ENCODE measurements around the gene ARSH.

DNA sequence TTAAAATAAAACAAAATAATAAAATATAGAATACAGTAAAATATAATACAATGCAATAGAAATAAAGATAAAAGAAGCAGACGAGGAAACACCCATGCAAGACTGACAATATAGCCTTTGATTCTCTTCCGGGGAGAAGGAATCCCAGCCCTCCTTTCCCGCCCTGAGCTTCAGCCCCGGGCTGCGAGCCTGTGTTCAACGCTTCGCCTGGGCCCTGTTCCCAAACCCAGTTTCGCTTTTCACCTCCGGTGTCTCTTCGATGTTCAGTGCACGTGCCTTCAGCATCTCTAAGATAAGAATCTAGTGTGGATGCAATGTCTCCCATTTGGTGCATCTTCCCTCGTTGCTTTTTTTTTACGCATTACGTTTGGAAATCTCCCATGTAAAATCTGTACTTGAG lies 38.8 kb upstream of the ARSH start:
- TF ChIP-seq, protein P1, sequence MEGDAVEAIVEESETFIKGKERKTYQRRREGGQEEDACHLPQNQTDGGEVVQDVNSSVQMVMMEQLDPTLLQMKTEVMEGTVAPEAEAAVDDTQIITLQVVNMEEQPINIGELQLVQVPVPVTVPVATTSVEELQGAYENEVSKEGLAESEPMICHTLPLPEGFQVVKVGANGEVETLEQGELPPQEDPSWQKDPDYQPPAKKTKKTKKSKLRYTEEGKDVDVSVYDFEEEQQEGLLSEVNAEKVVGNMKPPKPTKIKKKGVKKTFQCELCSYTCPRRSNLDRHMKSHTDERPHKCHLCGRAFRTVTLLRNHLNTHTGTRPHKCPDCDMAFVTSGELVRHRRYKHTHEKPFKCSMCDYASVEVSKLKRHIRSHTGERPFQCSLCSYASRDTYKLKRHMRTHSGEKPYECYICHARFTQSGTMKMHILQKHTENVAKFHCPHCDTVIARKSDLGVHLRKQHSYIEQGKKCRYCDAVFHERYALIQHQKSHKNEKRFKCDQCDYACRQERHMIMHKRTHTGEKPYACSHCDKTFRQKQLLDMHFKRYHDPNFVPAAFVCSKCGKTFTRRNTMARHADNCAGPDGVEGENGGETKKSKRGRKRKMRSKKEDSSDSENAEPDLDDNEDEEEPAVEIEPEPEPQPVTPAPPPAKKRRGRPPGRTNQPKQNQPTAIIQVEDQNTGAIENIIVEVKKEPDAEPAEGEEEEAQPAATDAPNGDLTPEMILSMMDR (IDR thresholded peaks at IDR 0.05; ENCODE audit: low read depth, low read length, poor library complexity, severe bottlenecking) = no peak
- TF ChIP-seq EZH2phosphoT487 (IDR thresholded peaks at IDR 0.05; ENCODE audit: borderline replicate concordance, low read length) = no peak

All from DOHH2 (cell line).